Liver (tissue), 9 donors: ENCODE data around the gene ANKRD9. TPM values are rescaled to one million over a fixed set of nuclear protein-coding genes. Genes with fewer than 3 reads are reported as not detected.

ENCODE experiments used
- DNase-seq: peaks from one replicate; pipeline ENCODE4 v3.0.0-alpha.2; 2017; ENCODE audit warnings: low spot score
- H3K27ac ChIP-seq, 2 donors: one replicate each; pipeline ENCODE4 v1.7.0; 2013; ENCODE audit warnings: inconsistent platforms in 2 of 2, low read length in 2 of 2, control low read depth in 1 of 2, low read depth in 1 of 2, mild to moderate bottlenecking in 1 of 2
- H3K27me3 ChIP-seq, 4 donors: one replicate each; pipeline versions ENCODE4 v1.6.1 to v1.7.0; 2013; ENCODE audit warnings: low read length in 3 of 4, inconsistent platforms in 1 of 4, mild to moderate bottlenecking in 1 of 4, moderate library complexity in 1 of 4; ENCODE audit not compliant: control insufficient read depth in 4 of 4, insufficient read depth in 4 of 4
- H3K36me3 ChIP-seq, 4 donors: one replicate each; pipeline versions ENCODE4 v1.6.1 to v1.7.0; 2013; ENCODE audit warnings: low read length in 3 of 4, mild to moderate bottlenecking in 3 of 4, low read depth in 1 of 4, moderate library complexity in 1 of 4; ENCODE audit not compliant: control insufficient read depth in 4 of 4, insufficient read depth in 3 of 4
- H3K4me1 ChIP-seq, 4 donors: one replicate each; pipeline versions ENCODE4 v1.6.1 to v1.7.0; 2013; ENCODE audit warnings: low read length in 3 of 4, mild to moderate bottlenecking in 3 of 4, moderate library complexity in 1 of 4; ENCODE audit not compliant: control insufficient read depth in 4 of 4, insufficient read depth in 4 of 4
- H3K4me3 ChIP-seq, 3 donors: one replicate each; pipeline versions ENCODE4 v1.6.1 to v1.7.0; 2013; ENCODE audit warnings: low read length in 3 of 3, control low read depth in 1 of 3, low read depth in 1 of 3, mild to moderate bottlenecking in 1 of 3
- H3K9ac ChIP-seq, 2 donors: one replicate each; pipeline ENCODE4 v1.7.0; 2013; ENCODE audit warnings: low read length in 2 of 2, mild to moderate bottlenecking in 2 of 2, moderate library complexity in 2 of 2, control low read depth in 1 of 2, low read depth in 1 of 2
- H3K9me3 ChIP-seq, 4 donors: one replicate each; pipeline versions ENCODE4 v1.6.1 to v1.7.0; 2013; ENCODE audit warnings: low read length in 3 of 4; ENCODE audit not compliant: control insufficient read depth in 4 of 4
- ATF3 ChIP-seq: IDR thresholded peaks from 2 replicates; pipeline ENCODE4 v1.6.1; 2016; ENCODE audit warnings: antibody characterized with exemption
- CTCF ChIP-seq: fragments of 150-350 bp; IDR thresholded peaks from 2 replicates; pipeline ENCODE4 v1.5.1; 2017; ENCODE audit warnings: improper control_type of control experiment, low read depth, low read length; ENCODE audit not compliant: missing input control
- EGR1 ChIP-seq, 2 donors: IDR thresholded peaks; 2 replicates each; pipeline ENCODE4 v1.6.1; 2016 to 2018; ENCODE audit warnings: antibody characterized with exemption in 2 of 2, low read depth in 2 of 2
- FOXA2 ChIP-seq: IDR thresholded peaks from 2 replicates; pipeline ENCODE4 v1.6.1; 2016; ENCODE audit warnings: antibody characterized with exemption
- GABPA ChIP-seq, 2 donors: IDR thresholded peaks in 1 of 2; conservative IDR thresholded peaks in 1 of 2; 2 replicates each; pipeline ENCODE4 v1.6.1; 2016; ENCODE audit warnings: antibody characterized with exemption in 2 of 2, mild to moderate bottlenecking in 1 of 2, moderate library complexity in 1 of 2
- HNF4A ChIP-seq, 2 donors: conservative IDR thresholded peaks; 2 replicates each; pipeline ENCODE4 v1.6.1; 2016; ENCODE audit warnings: antibody characterized with exemption in 2 of 2, mild to moderate bottlenecking in 2 of 2
- HNF4G ChIP-seq: IDR thresholded peaks from 2 replicates; pipeline ENCODE4 v1.6.1; 2016; ENCODE audit warnings: antibody characterized with exemption
- NR2F2 ChIP-seq: IDR thresholded peaks from 2 replicates; pipeline ENCODE4 v1.6.1; 2016; ENCODE audit warnings: antibody characterized with exemption
- REST ChIP-seq: IDR thresholded peaks from 2 replicates; pipeline ENCODE4 v1.6.1; 2016; ENCODE audit warnings: antibody characterized with exemption, mild to moderate bottlenecking
- SP1 ChIP-seq: IDR thresholded peaks from 2 replicates; pipeline ENCODE4 v1.6.1; 2018; ENCODE audit warnings: antibody characterized with exemption, mild to moderate bottlenecking
- TAF1 ChIP-seq: conservative IDR thresholded peaks from 2 replicates; pipeline ENCODE4 v1.6.1; 2016; ENCODE audit warnings: antibody characterized with exemption, mild to moderate bottlenecking
- YY1 ChIP-seq: IDR thresholded peaks from 2 replicates; pipeline ENCODE4 v1.6.1; 2016; ENCODE audit warnings: antibody characterized with exemption, mild to moderate bottlenecking
- WGBS: extraction: QIAGEN DNeasy Blood & Tissue Kit; methylation state at CpG from one replicate; pipeline ENCODE4 v1.1.7; 2013; 5-methylcytosine and 5-hydroxymethylcytosine counted together
- polyA plus RNA-seq, 2 donors: library from polyadenylated mRNA; stranded (reverse) in 1 of 2; unstranded in 1 of 2; fragments of 200-250 nt in 1 of 2; fragments of >200 nt in 1 of 2; fragmentation: Nextera tagmentation in 1 of 2; extraction: Ambion mirVana in 1 of 2; gene quantifications; one replicate each; pipeline versions ENCODE4 v1.2.1 to v1.2.3, GENCODE V29; 2013 to 2015
- total RNA-seq, 2 donors: library from RNA; depleted of rRNA; stranded (reverse); fragments of >200 nt; gene quantifications; one replicate each; pipeline ENCODE4 v1.2.3, GENCODE V29; 2014
- donor health status: healthy.
- donor health status: healthy.
- donor health status: healthy.
- donor health status: healthy.
- donor health status: healthy.

Gene ANKRD9
- total and polyA plus RNA-seq, 4 donors, result 1.5 to 67.5 (median 7.5) TPM

GRCh38 chr14:102513899-102514772 lies 4.6 kb upstream of the ANKRD9 start (continued):
- TF ChIP-seq CTCF, result no peak
- TF ChIP-seq TAF1, result no peak
- no peak for TF ChIP-seq YY1
- no peak for TF ChIP-seq NR2F2
- TF ChIP-seq FOXA2, result no peak
- TF ChIP-seq ATF3, result no peak
- no peak for TF ChIP-seq EGR1 (IDR thresholded peaks at IDR 0.05; ENCODE audit: low read depth in 2 of 2)
- no peak for TF ChIP-seq GABPA (IDR thresholded peaks at IDR 0.05 in 1 of 2, conservative IDR thresholded peaks at IDR 0.05 in 1 of 2)
- no peak for TF ChIP-seq HNF4G

GRCh38 chr14:102512793-102513300 lies 3.3 kb upstream of the ANKRD9 start:
- Histone ChIP-seq H3K27me3 (no peaks in the 10 kb centered on the region), H3K36me3 (no peaks in the 10 kb centered on the region), H3K9ac (no peak overlapping the region), H3K4me3 (no peak overlapping the region), H3K9me3 (no peaks in the 10 kb centered on the region), H3K27ac (no peak overlapping the region), H3K4me1 (peaks cover 2 to 18% (median 10%) of the 10 kb centered on the region in 4 donors)
- no peak for DNase-seq
- TF ChIP-seq SP1 (no peak), HNF4A (conservative IDR thresholded peaks at IDR 0.05) (no peak), FOXA2 (no peak), REST (no peak)
- WGBS, result 86% methylated on average over 11 of the region's 11 CpGs

- TF ChIP-seq ATF3, result no peak
- Histone ChIP-seq H3K4me3 (no peak overlapping the region), H3K9ac (no peak overlapping the region), H3K9me3 (no peaks in the 10 kb centered on the region), H3K4me1 (peaks cover 2 to 8% (median 5%) of the 10 kb centered on the region in 4 donors), H3K27me3 (no peaks in the 10 kb centered on the region), H3K27ac (no peak overlapping the region), H3K36me3 (peaks cover 0 to under 1% (median 0%) of the 10 kb centered on the region in 4 donors)
- WGBS, result 85% methylated on average over 5 of the region's 5 CpGs
- no peak for DNase-seq
Measured at GRCh38 chr14:102511538-102511937, 2.0 kb upstream of the ANKRD9 start.
